Neural progenitor cell (in vitro differentiated cells): ENCODE measurements around the gene TINCR. TPM values are rescaled to one million over a fixed set of nuclear protein-coding genes. Genes with fewer than 3 reads are reported as not detected.

Source experiments
- DNase-seq: peaks from one replicate; pipeline ENCODE4 v3.0.0-alpha.2; 2016; ENCODE audit warnings: low spot score
- H2AFZ ChIP-seq: fragments of 200-600 bp; sonication (generic); replicated peaks from 2 replicates; pipeline ENCODE4 v1.6.1; 2016; ENCODE audit warnings: antibody characterized with exemption
- H3F3A ChIP-seq: fragments of 200-600 bp; sonication (generic); 2 replicates; pipeline ENCODE4 v1.6.1; 2016; ENCODE audit warnings: antibody characterized with exemption, low read depth
- H3K27ac ChIP-seq: fragments of 200-600 bp; sonication (generic); 2 replicates; pipeline ENCODE4 v1.5.1; 2016; ENCODE audit warnings: mild to moderate bottlenecking
- H3K27me3 ChIP-seq: fragments of 200-600 bp; sonication (generic); 2 replicates; pipeline ENCODE4 v1.6.1; 2016; ENCODE audit warnings: mild to moderate bottlenecking, moderate library complexity
- H3K36me3 ChIP-seq: fragments of 200-600 bp; sonication (generic); 2 replicates; pipeline ENCODE4 v1.5.1; 2016
- H3K4me1 ChIP-seq: fragments of 200-600 bp; sonication (generic); 2 replicates; pipeline ENCODE4 v1.6.1; 2016; ENCODE audit warnings: mixed run types
- H3K4me2 ChIP-seq: fragments of 200-600 bp; sonication (generic); 2 replicates; pipeline ENCODE4 v1.6.1; 2016
- H3K4me3 ChIP-seq: fragments of 200-600 bp; sonication (generic); 2 replicates; pipeline ENCODE4 v1.5.1; 2016
- H3K79me2 ChIP-seq: fragments of 200-600 bp; sonication (generic); 2 replicates; pipeline ENCODE4 v1.6.1; 2016; ENCODE audit warnings: low read depth
- H3K9ac ChIP-seq: fragments of 200-600 bp; sonication (generic); 2 replicates; pipeline ENCODE4 v1.6.1; 2016
- H3K9me3 ChIP-seq: fragments of 200-600 bp; sonication (generic); 2 replicates; pipeline ENCODE4 v1.5.1; 2016; ENCODE audit warnings: low read depth
- H4K20me1 ChIP-seq: fragments of 200-600 bp; sonication (generic); 2 replicates; pipeline ENCODE4 v1.6.1; 2016; ENCODE audit warnings: low read depth
- H3K27ac Mint-ChIP-seq: 3 replicates; pipeline ENCODE4 v1.8.0; 2021; ENCODE audit warnings: mixed read lengths
- H3K27me3 Mint-ChIP-seq: 2 replicates; pipeline ENCODE4 v1.8.0; 2022; ENCODE audit warnings: low read depth, mild to moderate bottlenecking, inconsistent platforms, moderate library complexity, mixed read lengths; ENCODE audit not compliant: insufficient read depth
- H3K36me3 Mint-ChIP-seq: 3 replicates; pipeline ENCODE4 v1.8.0; 2021; ENCODE audit warnings: mixed read lengths
- H3K4me1 Mint-ChIP-seq: 3 replicates; pipeline ENCODE4 v1.8.0; 2021; ENCODE audit warnings: mixed read lengths
- H3K4me3 Mint-ChIP-seq: 3 replicates; pipeline ENCODE4 v1.8.0; 2021; ENCODE audit warnings: mild to moderate bottlenecking, moderate library complexity, mixed read lengths
- H3K9me3 Mint-ChIP-seq: 3 replicates; pipeline ENCODE4 v1.8.0; 2020; ENCODE audit warnings: mixed read lengths
- CTCF ChIP-seq: fragments of 200-600 bp; sonication (generic); IDR thresholded peaks from 2 replicates; pipeline ENCODE4 v1.5.1; 2017; ENCODE audit warnings: antibody characterized with exemption, mild to moderate bottlenecking
- EZH2 ChIP-seq: fragments of 200-600 bp; sonication (generic); IDR thresholded peaks from 2 replicates; pipeline ENCODE4 v1.6.1; 2017; ENCODE audit warnings: antibody characterized with exemption, mild to moderate bottlenecking, moderate library complexity
- EZH2phosphoT487 ChIP-seq: fragments of 200-600 bp; sonication (generic); IDR thresholded peaks from 2 replicates; pipeline ENCODE4 v1.6.1; 2017; ENCODE audit warnings: antibody characterized with exemption
- small RNA-seq: library from RNA; depleted of rRNA; stranded (forward); fragments of <200 nt; gene quantifications from one replicate; pipeline ENCODE3, GENCODE V24; 2015
- total RNA-seq: library from RNA; depleted of rRNA; stranded (reverse); fragments of >200 nt; gene quantifications from 2 replicates; pipeline ENCODE4 v1.2.3, GENCODE V29; 2015; ENCODE audit warnings: low replicate concordance

Gene TINCR
- total RNA-seq, 1 donor from 2014 or later, result 1.8 TPM

GRCh38 chr19:5514001-5514400, 53.8 kb downstream of the TINCR start:
- Histone ChIP-seq H3K9me3 (no peaks in the 10 kb centered on the region), H3K4me2 (no peak overlapping the region), H3K27me3 (peaks cover 3% of the 10 kb centered on the region), H3K4me1 (no peaks in the 10 kb centered on the region), H3F3A (no peaks in the 10 kb centered on the region), H4K20me1 (no peaks in the 10 kb centered on the region), H3K27ac (no peak overlapping the region), H3K79me2 (no peaks in the 10 kb centered on the region), H2AFZ (no peak overlapping the region), H3K9ac (no peak overlapping the region), H3K36me3 (no peaks in the 10 kb centered on the region), H3K4me3 (no peak overlapping the region)
- no peaks in the 10 kb centered on the region for H3K36me3 Mint-ChIP-seq
- peaks cover 34% of the 10 kb centered on the region for H3K27me3 Mint-ChIP-seq
- no peak for TF ChIP-seq CTCF
- no peak for TF ChIP-seq EZH2phosphoT487
- TF ChIP-seq EZH2, result no peak
- peaks cover 19% of the 10 kb centered on the region for H3K9me3 Mint-ChIP-seq
- DNase-seq, result no peak
- H3K27ac Mint-ChIP-seq, result no peak overlapping the region
- H3K4me3 Mint-ChIP-seq, result no peak overlapping the region
- no peaks in the 10 kb centered on the region for H3K4me1 Mint-ChIP-seq

- no peak overlapping the region for H3K27ac ChIP-seq
- DNase-seq, result no peak
- H3K9me3 Mint-ChIP-seq, result peaks cover 18% of the 10 kb centered on the region
- no peaks in the 10 kb centered on the region for H3K36me3 ChIP-seq
- no peaks in the 10 kb centered on the region for H3K9me3 ChIP-seq
- H3F3A ChIP-seq, result no peaks in the 10 kb centered on the region
- H3K27me3 Mint-ChIP-seq, result peaks cover 28% of the 10 kb centered on the region
- H3K79me2 ChIP-seq, result no peaks in the 10 kb centered on the region
- no peak overlapping the region for H3K4me2 ChIP-seq
- TF ChIP-seq CTCF (no peak), EZH2phosphoT487 (no peak)
- no peaks in the 10 kb centered on the region for H3K4me1 ChIP-seq
- H4K20me1 ChIP-seq, result no peaks in the 10 kb centered on the region
- no peak overlapping the region for H3K4me3 Mint-ChIP-seq
- H3K9ac ChIP-seq, result no peak overlapping the region
- no peaks in the 10 kb centered on the region for H3K36me3 Mint-ChIP-seq
- no peak overlapping the region for H2AFZ ChIP-seq
- no peaks in the 10 kb centered on the region for H3K4me1 Mint-ChIP-seq
- H3K27me3 ChIP-seq, result peaks cover 3% of the 10 kb centered on the region
- no peak overlapping the region for H3K4me3 ChIP-seq
- no peak overlapping the region for H3K27ac Mint-ChIP-seq
These were observed 55.0 kb downstream of the TINCR start for GRCh38 chr19:5512715-5513114.

Small RNA genes lying within 50 kb of the gene (small RNA-seq; reads per million reads assigned to genes)
- 0.14 reads per million for gene SNRPEP4

Other genes with a start within 250 kb of the TINCR start
- 167 and 403 TPM in 2 replicates for gene PTPRS, start 227.1 kb downstream of the TINCR start, total RNA-seq
- not detected in 2 replicates for gene ZNRF4, start 112.5 kb downstream of the TINCR start, total RNA-seq
- gene SAFB2, start 54.8 kb upstream of the TINCR start, total RNA-seq, result 45.2 and 53.3 TPM in 2 replicates
- gene SAFB, start 55.1 kb upstream of the TINCR start, total RNA-seq, result 57.9 and 89.2 TPM in 2 replicates
- 7.5 and 15.0 TPM in 2 replicates for gene MICOS13, start 112.6 kb upstream of the TINCR start, total RNA-seq
- gene HSD11B1L, start 113.1 kb upstream of the TINCR start, total RNA-seq, result 7.7 and 60.5 TPM in 2 replicates
- gene RPL36, start 122.3 kb upstream of the TINCR start, total RNA-seq, result 778 and 991 TPM in 2 replicates
- gene LONP1, start 152.2 kb upstream of the TINCR start, total RNA-seq, result 35.9 and 68.4 TPM in 2 replicates
- gene CATSPERD, start 152.7 kb upstream of the TINCR start, total RNA-seq, result not detected in 2 replicates
- 0.40 TPM in 1 of 2 replicates, not detected in the other for gene PRR22, start 216.8 kb upstream of the TINCR start, total RNA-seq
- 20.7 and 27.6 TPM in 2 replicates for gene DUS3L, start 223.2 kb upstream of the TINCR start, total RNA-seq
- 2.4 and 6.0 TPM in 2 replicates for gene NRTN, start 237.1 kb upstream of the TINCR start, total RNA-seq